ENCODE measurements around the gene SLC25A5.

The SLC25A5 gene

GRCh38 chrX:119512146-119512800 lies 44.0 kb downstream of the SLC25A5 start:
- peak; percentile 66 for DNase-seq

DNA sequence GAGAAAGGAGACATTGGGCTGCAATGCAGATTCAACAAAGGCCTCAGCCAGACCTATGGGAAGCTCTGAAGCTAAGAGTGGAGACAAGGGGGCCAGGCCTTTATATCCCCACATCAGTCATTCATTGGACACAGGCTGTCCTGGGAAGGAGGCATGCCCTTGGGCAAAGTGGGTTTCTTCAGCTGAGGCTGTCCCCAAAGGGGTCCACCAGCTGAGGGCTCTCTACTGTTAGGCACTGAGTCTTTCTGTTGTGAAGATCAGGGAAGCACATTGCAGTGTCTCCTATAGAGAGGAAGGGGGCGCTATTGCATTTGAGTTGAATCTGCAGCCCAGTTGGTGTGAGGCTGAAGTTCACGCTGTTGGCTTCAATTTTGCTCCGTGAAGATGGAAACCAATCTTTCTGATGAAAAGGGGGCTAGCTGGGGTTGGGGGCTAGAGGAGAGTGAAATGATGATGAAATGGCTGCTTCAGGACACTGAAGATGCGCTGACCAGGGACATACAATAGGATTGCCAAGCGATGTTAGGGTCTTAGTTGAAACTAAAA lies 48.0 kb downstream of the SLC25A5 start:
- DNase-seq, result peak; percentile 58

DNA sequence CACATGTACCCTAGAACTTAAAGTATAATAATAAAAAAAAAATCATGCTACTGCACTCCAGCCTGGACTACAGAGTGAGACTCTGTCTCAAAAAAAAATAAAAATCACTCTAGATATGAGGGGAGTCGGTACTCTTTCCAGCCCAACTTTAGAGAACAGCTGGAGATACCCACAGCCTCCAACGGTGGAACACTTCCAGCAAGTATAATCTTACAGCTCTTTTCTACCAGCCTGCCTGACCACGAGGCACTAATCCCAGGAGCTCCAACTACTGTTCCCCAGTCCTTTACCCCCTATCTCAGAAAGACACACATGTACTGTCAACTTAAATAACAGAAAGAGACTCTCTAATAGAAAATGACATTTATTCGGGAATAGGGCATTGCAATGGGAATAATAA lies 50.1 kb downstream of the SLC25A5 start:
- no peak for DNase-seq

Measured in EL (cell line).